ENCODE measurements around the gene FBXW7. TPM values are rescaled to one million over a fixed set of nuclear protein-coding genes. Genes with fewer than 3 reads are reported as not detected.

Gene FBXW7
- total and polyA plus RNA-seq, 2 of the 8 experiments (the other 6 are each of a cell fraction or from before 2014, with no cell fraction given), result 6.0 to 26.7 TPM

DNA sequence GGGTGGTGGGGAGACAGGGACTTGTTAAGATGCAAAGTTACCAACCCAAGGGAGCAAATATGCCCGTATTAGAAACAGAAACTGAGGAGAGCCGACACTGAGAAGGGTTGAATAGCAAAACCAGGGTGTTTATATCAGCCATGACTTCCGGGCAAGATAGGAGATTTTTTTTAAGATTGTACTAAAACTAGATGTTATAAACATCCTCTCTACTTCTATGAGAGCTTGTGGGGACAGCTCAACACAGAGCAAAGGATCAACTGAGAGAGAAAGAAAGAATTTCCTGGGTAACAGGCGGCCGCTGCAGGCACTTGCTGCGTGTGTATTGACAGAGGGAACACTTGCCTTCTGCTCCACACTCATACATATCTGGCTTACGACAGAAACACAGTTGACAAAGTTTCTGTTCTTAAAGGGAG, 49.1 kb upstream of the FBXW7 start (continued):
- TF ChIP-seq RNF2 (IDR thresholded peaks at IDR 0.05; ENCODE audit: borderline replicate concordance, low read depth, low read length, missing control alignments, poor library complexity, severe bottlenecking) (no peak), SP2 (IDR thresholded peaks at IDR 0.05; ENCODE audit: low read length) (no peak), CHD1 (IDR thresholded peaks at IDR 0.05; ENCODE audit: low read depth, low read length) (no peak), SAP30 (IDR thresholded peaks at IDR 0.05; ENCODE audit: insufficient read depth, insufficient replicate concordance, low read length) (no peak), MAFK (IDR thresholded peaks at IDR 0.05; ENCODE audit: low read depth, low read length) (no peak), BCL11A (IDR thresholded peaks at IDR 0.05; ENCODE audit: low read depth in 2 of 2, low read length in 2 of 2) (no peak)
